GOT3 (cell line): ENCODE data around the gene PPFIBP1.
A peak's percentile ranks its signal among the peaks of the same experiment; 100 is the strongest.
"Not testable (repeated sequence)": the region's sequence is repeated elsewhere in the genome, so short reads cannot be mapped to it uniquely, and the experiment has no call there.

ENCODE experiments used
- DNase-seq: peaks from one replicate; lab custom pipeline; 2025; ENCODE audit warnings: mixed read lengths; lab: John Stamatoyannopoulos, UW

PPFIBP1 gene

GRCh38 chr12:27710592-27711316 lies 186.7 kb downstream of the PPFIBP1 start, which contains the start of gene MRPS35:
Gene MRPS35 (plus strand): TSS chr12:27710832. CDS start chr12:27710844, 12 bp downstream.
- peak; percentile 65 for DNase-seq

- DNase-seq, result no peak
These were observed 187.3 kb downstream of the PPFIBP1 start for GRCh38 chr12:27711317-27711682.

- no peak for DNase-seq
These were observed 188.0 kb downstream of the PPFIBP1 start for GRCh38 chr12:27711967-27712366.

- DNase-seq, result no peak
These were observed 199.2 kb downstream of the PPFIBP1 start for GRCh38 chr12:27723212-27723611.

GRCh38 chr12:27730097-27730588 lies 206.1 kb downstream of the PPFIBP1 start:
- no peak for DNase-seq

GRCh38 chr12:27732281-27732680 lies 208.3 kb downstream of the PPFIBP1 start:
- DNase-seq, result no peak

GRCh38 chr12:27733052-27733656 lies 209.1 kb downstream of the PPFIBP1 start:
- no peak for DNase-seq

GRCh38 chr12:27733791-27734190 lies 209.8 kb downstream of the PPFIBP1 start:
- no peak for DNase-seq

- not testable (repeated sequence) for DNase-seq
These were observed 210.3 kb downstream of the PPFIBP1 start for GRCh38 chr12:27734321-27734720.

- no peak for DNase-seq
These were observed 219.6 kb downstream of the PPFIBP1 start for GRCh38 chr12:27743601-27744000.
